ENCODE results near the gene SLC25A3. TPM values are rescaled to one million over a fixed set of nuclear protein-coding genes. Genes with fewer than 3 reads are reported as not detected.

SLC25A3 gene
- total RNA-seq, 2 donors from 2014 or later = 522 to 531 TPM

DNA sequence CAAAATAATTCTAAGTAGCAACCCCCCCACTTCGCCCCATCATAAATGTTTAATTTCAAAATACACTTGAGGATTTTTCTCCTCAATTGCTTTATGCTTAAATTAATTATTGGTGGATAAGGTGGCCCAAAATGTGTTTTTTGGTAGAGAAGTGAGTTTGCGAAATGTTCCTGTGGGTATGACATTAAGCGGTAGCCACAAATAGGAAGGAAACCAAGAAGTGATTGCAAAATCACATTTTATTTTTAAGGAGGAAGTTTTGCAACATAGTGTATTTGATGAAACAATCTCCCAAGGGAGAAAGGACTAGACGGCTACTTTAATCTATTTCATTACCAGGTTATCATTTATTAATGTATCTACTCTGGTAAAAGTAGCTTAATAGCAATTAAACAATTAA lies 25.5 kb downstream of the SLC25A3 start:
- Histone ChIP-seq H3K4me3 (ENCODE audit: low read length) (no peak overlapping the region), H3K27me3 (ENCODE audit: control insufficient read depth, insufficient read depth, low read length, poor library complexity, severe bottlenecking) (no peaks in the 10 kb centered on the region), H3K9me3 (ENCODE audit: control insufficient read depth, low read length) (no peaks in the 10 kb centered on the region), H3K27ac (ENCODE audit: low read depth, low read length) (no peak overlapping the region), H3K9ac (ENCODE audit: extremely low read depth, low read length, poor library complexity, severe bottlenecking) (no peak overlapping the region), H3K36me3 (ENCODE audit: control insufficient read depth, insufficient read depth, low read length) (no peaks in the 10 kb centered on the region), H3K4me1 (ENCODE audit: control insufficient read depth, insufficient read depth, low read length) (no peaks in the 10 kb centered on the region)
- H3K4me1 Mint-ChIP-seq = no peaks in the 10 kb centered on the region
- no peak for DNase-seq
- H3K36me3 Mint-ChIP-seq (ENCODE audit: low read depth) = no peaks in the 10 kb centered on the region
- H3K27me3 Mint-ChIP-seq (ENCODE audit: insufficient read depth) = no peaks in the 10 kb centered on the region
- H3K27ac Mint-ChIP-seq = no peak overlapping the region
- no peaks in the 10 kb centered on the region for H3K9me3 Mint-ChIP-seq
- no peak overlapping the region for H3K4me3 Mint-ChIP-seq
- 97 to 100% methylated on average over 2 of the region's 4 CpGs for WGBS, 2 experiments (ENCODE audit: insufficient coverage in 1 of 2, insufficient read length in 1 of 2)
- TF ChIP-seq, protein P1, sequence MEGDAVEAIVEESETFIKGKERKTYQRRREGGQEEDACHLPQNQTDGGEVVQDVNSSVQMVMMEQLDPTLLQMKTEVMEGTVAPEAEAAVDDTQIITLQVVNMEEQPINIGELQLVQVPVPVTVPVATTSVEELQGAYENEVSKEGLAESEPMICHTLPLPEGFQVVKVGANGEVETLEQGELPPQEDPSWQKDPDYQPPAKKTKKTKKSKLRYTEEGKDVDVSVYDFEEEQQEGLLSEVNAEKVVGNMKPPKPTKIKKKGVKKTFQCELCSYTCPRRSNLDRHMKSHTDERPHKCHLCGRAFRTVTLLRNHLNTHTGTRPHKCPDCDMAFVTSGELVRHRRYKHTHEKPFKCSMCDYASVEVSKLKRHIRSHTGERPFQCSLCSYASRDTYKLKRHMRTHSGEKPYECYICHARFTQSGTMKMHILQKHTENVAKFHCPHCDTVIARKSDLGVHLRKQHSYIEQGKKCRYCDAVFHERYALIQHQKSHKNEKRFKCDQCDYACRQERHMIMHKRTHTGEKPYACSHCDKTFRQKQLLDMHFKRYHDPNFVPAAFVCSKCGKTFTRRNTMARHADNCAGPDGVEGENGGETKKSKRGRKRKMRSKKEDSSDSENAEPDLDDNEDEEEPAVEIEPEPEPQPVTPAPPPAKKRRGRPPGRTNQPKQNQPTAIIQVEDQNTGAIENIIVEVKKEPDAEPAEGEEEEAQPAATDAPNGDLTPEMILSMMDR (conservative IDR thresholded peaks at IDR 0.05) = no peak

GRCh38 chr12:98635657-98636323 lies 42.3 kb downstream of the SLC25A3 start:
- Histone ChIP-seq H3K9ac (ENCODE audit: extremely low read depth, low read length, poor library complexity, severe bottlenecking) (no peak overlapping the region), H3K9me3 (ENCODE audit: control insufficient read depth, low read length) (no peaks in the 10 kb centered on the region), H3K36me3 (ENCODE audit: control insufficient read depth, insufficient read depth, low read length) (peaks cover 18% of the 10 kb centered on the region), H3K27ac (ENCODE audit: low read depth, low read length) (no peak overlapping the region), H3K4me1 (ENCODE audit: control insufficient read depth, insufficient read depth, low read length) (no peaks in the 10 kb centered on the region), H3K4me3 (ENCODE audit: low read length) (no peak overlapping the region), H3K27me3 (ENCODE audit: control insufficient read depth, insufficient read depth, low read length, poor library complexity, severe bottlenecking) (no peaks in the 10 kb centered on the region)
- H3K4me3 Mint-ChIP-seq = no peak overlapping the region
- 86 to 94% methylated on average over 3 to 4 of the region's 4 CpGs for WGBS, 2 experiments (ENCODE audit: insufficient coverage in 1 of 2, insufficient read length in 1 of 2)
- H3K4me1 Mint-ChIP-seq = no peaks in the 10 kb centered on the region
- TF ChIP-seq, protein P1 (conservative IDR thresholded peaks at IDR 0.05) = no peak
- no peak for DNase-seq
- H3K27me3 Mint-ChIP-seq (ENCODE audit: insufficient read depth) = no peaks in the 10 kb centered on the region
- peaks cover 11% of the 10 kb centered on the region for H3K36me3 Mint-ChIP-seq (ENCODE audit: low read depth)
- H3K9me3 Mint-ChIP-seq = no peaks in the 10 kb centered on the region
- no peak overlapping the region for H3K27ac Mint-ChIP-seq

GRCh38 chr12:98637068-98637467 lies 43.6 kb downstream of the SLC25A3 start:
- TF ChIP-seq, protein P1 (conservative IDR thresholded peaks at IDR 0.05) = no peak
- Histone ChIP-seq H3K9me3 (ENCODE audit: control insufficient read depth, low read length) (no peaks in the 10 kb centered on the region), H3K4me3 (ENCODE audit: low read length) (no peak overlapping the region), H3K27me3 (ENCODE audit: control insufficient read depth, insufficient read depth, low read length, poor library complexity, severe bottlenecking) (no peaks in the 10 kb centered on the region), H3K36me3 (ENCODE audit: control insufficient read depth, insufficient read depth, low read length) (peaks cover 16% of the 10 kb centered on the region), H3K9ac (ENCODE audit: extremely low read depth, low read length, poor library complexity, severe bottlenecking) (no peak overlapping the region), H3K27ac (ENCODE audit: low read depth, low read length) (no peak overlapping the region), H3K4me1 (ENCODE audit: control insufficient read depth, insufficient read depth, low read length) (no peaks in the 10 kb centered on the region)
- Mint-ChIP-seq H3K4me3 (no peak overlapping the region), H3K27ac (no peak overlapping the region), H3K27me3 (ENCODE audit: insufficient read depth) (no peaks in the 10 kb centered on the region), H3K36me3 (ENCODE audit: low read depth) (peaks cover 11% of the 10 kb centered on the region), H3K4me1 (no peaks in the 10 kb centered on the region), H3K9me3 (no peaks in the 10 kb centered on the region)
- no peak for DNase-seq
- 86% methylated on average over 1 of the region's 2 CpGs; no CpG with 5 or more reads in 1 of the 2 experiments for WGBS, 2 experiments (ENCODE audit: insufficient coverage in 1 of 2, insufficient read length in 1 of 2)

Measured in endodermal cell (in vitro differentiated cells).